Measurements from ENCODE around the gene METTL16. TPM values are rescaled to one million over a fixed set of nuclear protein-coding genes. Genes with fewer than 3 reads are reported as not detected.

METTL16 gene
- total and polyA plus RNA-seq, 2 experiments from 2014 or later, result 19.3 to 23.9 TPM

DNA sequence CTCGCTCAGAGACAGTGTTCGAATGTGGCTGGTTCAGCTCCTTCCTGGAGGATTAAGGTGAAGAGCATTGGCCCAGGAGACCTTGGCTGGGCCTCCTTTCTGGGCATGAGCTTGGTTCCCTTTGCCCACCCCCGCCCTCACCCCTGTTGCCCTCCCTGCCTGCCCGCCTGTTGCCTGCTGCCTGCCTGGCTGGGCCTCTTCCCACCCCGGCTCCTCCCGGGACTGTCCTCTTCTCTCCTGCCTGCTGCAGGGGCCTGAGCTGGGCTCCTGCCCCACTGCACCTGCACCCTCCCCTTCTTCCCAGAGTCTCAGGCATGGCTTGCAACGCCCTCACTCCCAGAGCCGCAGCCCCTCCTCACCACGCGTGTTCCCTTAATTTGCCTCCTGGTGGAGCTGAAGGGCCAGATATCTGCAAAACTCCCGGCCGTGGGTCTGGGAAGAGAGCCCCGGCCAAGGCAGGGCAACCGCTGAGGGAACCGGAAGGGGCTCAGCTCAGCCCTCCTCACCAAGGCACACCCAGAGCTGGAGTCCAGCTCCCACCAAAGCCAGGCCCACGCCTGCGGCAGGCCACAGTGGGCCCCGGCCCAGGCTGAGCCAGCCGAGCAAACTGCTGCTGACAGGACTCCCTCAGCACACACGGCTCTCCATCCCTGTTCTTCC is 142.0 kb downstream of the METTL16 start:
- Histone ChIP-seq H3K27ac (no peak overlapping the region), H3K9me3 (ENCODE audit: low read depth) (no peaks in the 10 kb centered on the region), H3K4me1 (ENCODE audit: low read depth) (no peaks in the 10 kb centered on the region), H3K4me3 (no peak overlapping the region), H3K36me3 (no peaks in the 10 kb centered on the region), H3K27me3 (no peaks in the 10 kb centered on the region)
- peak; percentile 34 to 47 for DNase-seq (ENCODE audit: low read depth in 1 of 2, low spot score in 1 of 2)
- TF ChIP-seq, protein P1, sequence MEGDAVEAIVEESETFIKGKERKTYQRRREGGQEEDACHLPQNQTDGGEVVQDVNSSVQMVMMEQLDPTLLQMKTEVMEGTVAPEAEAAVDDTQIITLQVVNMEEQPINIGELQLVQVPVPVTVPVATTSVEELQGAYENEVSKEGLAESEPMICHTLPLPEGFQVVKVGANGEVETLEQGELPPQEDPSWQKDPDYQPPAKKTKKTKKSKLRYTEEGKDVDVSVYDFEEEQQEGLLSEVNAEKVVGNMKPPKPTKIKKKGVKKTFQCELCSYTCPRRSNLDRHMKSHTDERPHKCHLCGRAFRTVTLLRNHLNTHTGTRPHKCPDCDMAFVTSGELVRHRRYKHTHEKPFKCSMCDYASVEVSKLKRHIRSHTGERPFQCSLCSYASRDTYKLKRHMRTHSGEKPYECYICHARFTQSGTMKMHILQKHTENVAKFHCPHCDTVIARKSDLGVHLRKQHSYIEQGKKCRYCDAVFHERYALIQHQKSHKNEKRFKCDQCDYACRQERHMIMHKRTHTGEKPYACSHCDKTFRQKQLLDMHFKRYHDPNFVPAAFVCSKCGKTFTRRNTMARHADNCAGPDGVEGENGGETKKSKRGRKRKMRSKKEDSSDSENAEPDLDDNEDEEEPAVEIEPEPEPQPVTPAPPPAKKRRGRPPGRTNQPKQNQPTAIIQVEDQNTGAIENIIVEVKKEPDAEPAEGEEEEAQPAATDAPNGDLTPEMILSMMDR (IDR thresholded peaks at IDR 0.05; ENCODE audit: low read depth, low read length), result peak; percentile 19

DNA sequence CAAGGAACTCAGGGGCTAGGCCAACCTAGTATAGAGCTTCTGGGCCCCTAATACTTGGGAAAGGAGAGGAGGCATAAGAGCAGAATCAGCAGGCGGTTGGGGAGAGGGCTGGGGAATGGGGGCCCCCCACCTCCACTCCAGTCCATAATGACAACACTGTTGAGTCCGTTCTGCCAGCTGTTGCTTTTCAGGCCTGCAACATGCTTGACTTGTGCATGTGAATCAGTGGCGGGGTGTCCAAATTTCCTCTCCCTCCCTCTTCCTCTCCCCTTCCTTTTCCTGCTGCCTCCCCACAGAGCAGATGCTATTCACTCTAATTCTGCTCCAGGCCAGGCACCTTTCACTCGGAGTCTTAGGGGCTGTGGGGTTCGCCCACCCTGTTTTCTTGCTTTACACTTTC is 142.6 kb downstream of the METTL16 start:
- Histone ChIP-seq H3K27me3 (no peaks in the 10 kb centered on the region), H3K9me3 (ENCODE audit: low read depth) (no peaks in the 10 kb centered on the region), H3K36me3 (no peaks in the 10 kb centered on the region), H3K4me1 (ENCODE audit: low read depth) (no peaks in the 10 kb centered on the region), H3K27ac (no peak overlapping the region), H3K4me3 (no peak overlapping the region)
- DNase-seq (ENCODE audit: low read depth in 1 of 2, low spot score in 1 of 2), result peak in 1 of 2 donors; percentile 42
- TF ChIP-seq, protein P1 (IDR thresholded peaks at IDR 0.05; ENCODE audit: low read depth, low read length), result no peak

DNA sequence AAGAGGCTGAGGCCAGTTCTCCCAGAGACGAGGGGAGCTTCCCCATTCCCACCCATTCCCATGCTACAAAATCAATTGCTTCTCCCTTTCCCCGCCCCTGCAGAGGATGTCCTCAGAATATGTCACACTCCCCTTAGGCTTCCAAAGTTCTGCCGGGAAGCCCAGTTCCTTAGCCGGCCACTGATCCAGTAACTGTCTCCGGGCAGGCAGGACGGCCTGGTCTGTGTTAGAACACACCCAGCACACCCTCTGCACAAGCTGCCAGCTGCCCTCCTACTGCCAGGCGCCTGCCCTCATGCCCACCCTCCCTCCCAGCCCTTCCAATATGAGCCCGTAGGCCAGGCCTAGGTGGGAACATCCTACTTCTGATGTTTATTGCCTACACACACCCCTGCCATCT is 143.3 kb downstream of the METTL16 start:
- TF ChIP-seq, protein P1 (IDR thresholded peaks at IDR 0.05; ENCODE audit: low read depth, low read length), result no peak
- Histone ChIP-seq H3K4me3 (no peak overlapping the region), H3K27ac (no peak overlapping the region), H3K9me3 (ENCODE audit: low read depth) (no peaks in the 10 kb centered on the region), H3K4me1 (ENCODE audit: low read depth) (no peaks in the 10 kb centered on the region), H3K36me3 (no peaks in the 10 kb centered on the region), H3K27me3 (no peaks in the 10 kb centered on the region)
- no peak for DNase-seq (ENCODE audit: low read depth in 1 of 2, low spot score in 1 of 2)

DNA sequence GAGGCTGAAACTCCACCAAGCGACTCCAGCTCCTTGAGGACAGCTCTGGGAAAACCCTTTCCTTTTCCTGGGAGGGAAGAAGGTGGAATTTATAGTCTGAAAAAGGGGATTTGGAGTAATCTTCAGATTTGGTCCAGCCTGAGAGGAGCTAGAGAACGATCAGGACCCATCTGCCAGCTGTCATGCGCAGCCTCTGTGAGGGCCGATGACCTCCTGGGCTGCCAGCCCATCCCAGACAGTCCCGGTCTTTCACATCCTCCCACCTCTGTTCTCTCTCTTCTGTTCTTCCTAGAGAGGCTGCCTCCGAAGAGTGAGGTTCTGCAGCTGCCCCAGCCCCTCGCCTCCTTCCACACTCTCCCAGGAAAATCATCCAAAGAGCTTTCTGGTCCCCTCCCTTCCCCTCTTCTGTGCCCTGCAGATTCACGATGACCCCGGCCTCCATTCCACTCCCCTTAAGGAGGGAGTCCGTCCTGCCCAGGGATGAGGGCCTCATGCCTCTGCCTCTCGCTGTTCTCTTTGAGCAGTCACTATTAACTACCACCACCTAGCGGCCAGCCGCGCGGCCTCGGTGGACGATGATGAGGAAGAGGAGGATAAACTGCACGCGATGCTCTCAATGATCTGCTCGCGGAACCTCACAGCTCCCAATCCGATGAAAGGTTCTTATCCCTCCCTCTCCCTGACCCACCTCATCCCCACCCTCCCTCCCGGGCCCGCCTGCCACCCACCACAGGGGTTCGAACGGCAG is 144.8 kb downstream of the METTL16 start:
- Histone ChIP-seq H3K36me3 (no peaks in the 10 kb centered on the region), H3K4me3 (no peak overlapping the region), H3K27me3 (no peaks in the 10 kb centered on the region), H3K9me3 (ENCODE audit: low read depth) (no peaks in the 10 kb centered on the region), H3K27ac (no peak overlapping the region), H3K4me1 (ENCODE audit: low read depth) (no peaks in the 10 kb centered on the region)
- TF ChIP-seq, protein P1 (IDR thresholded peaks at IDR 0.05; ENCODE audit: low read depth, low read length), result peak; percentile 43
- peak in 1 of 2 donors; percentile 29 for DNase-seq (ENCODE audit: low read depth in 1 of 2, low spot score in 1 of 2)

Other genes starting within 250 kb of the METTL16 start
- gene SMG6, start 208.1 kb downstream of the METTL16 start, total RNA-seq, result 50.8 and 54.8 TPM in 2 replicates
- 23.0 and 25.9 TPM in 2 replicates for gene SMG6, start 208.1 kb downstream of the METTL16 start, polyA plus RNA-seq
- gene SRR, start 207.9 kb downstream of the METTL16 start, total RNA-seq, result 27.7 and 28.3 TPM in 2 replicates
- 27.9 and 49.9 TPM in 2 replicates for gene SRR, start 207.9 kb downstream of the METTL16 start, polyA plus RNA-seq
- 47.1 and 52.6 TPM in 2 replicates for gene TSR1, start 175.4 kb downstream of the METTL16 start, total RNA-seq
- 34.0 and 43.1 TPM in 2 replicates for gene TSR1, start 175.4 kb downstream of the METTL16 start, polyA plus RNA-seq
- 93.3 and 106 TPM in 2 replicates for gene SGSM2, start 174.4 kb downstream of the METTL16 start, total RNA-seq
- 99.3 and 107 TPM in 2 replicates for gene SGSM2, start 174.4 kb downstream of the METTL16 start, polyA plus RNA-seq
- gene MNT, start 110.8 kb downstream of the METTL16 start, total RNA-seq, result 15.8 and 17.4 TPM in 2 replicates
- 7.1 and 7.3 TPM in 2 replicates for gene MNT, start 110.8 kb downstream of the METTL16 start, polyA plus RNA-seq
- gene PAFAH1B1, start 81.8 kb upstream of the METTL16 start, total RNA-seq, result 46.5 and 79.3 TPM in 2 replicates
- gene PAFAH1B1, start 81.8 kb upstream of the METTL16 start, polyA plus RNA-seq, result 49.3 and 106 TPM in 2 replicates
- gene CLUH, start 199.9 kb upstream of the METTL16 start, total RNA-seq, result 70.7 and 93.5 TPM in 2 replicates
- 56.2 and 58.6 TPM in 2 replicates for gene CLUH, start 199.9 kb upstream of the METTL16 start, polyA plus RNA-seq
- 0.33 and 0.67 TPM in 2 replicates for gene CCDC92B, start 237.8 kb upstream of the METTL16 start, total RNA-seq
- 0.07 and 0.35 TPM in 2 replicates for gene CCDC92B, start 237.8 kb upstream of the METTL16 start, polyA plus RNA-seq